ENCODE measurements around the gene CARHSP1.

- TF ChIP-seq, protein P1, sequence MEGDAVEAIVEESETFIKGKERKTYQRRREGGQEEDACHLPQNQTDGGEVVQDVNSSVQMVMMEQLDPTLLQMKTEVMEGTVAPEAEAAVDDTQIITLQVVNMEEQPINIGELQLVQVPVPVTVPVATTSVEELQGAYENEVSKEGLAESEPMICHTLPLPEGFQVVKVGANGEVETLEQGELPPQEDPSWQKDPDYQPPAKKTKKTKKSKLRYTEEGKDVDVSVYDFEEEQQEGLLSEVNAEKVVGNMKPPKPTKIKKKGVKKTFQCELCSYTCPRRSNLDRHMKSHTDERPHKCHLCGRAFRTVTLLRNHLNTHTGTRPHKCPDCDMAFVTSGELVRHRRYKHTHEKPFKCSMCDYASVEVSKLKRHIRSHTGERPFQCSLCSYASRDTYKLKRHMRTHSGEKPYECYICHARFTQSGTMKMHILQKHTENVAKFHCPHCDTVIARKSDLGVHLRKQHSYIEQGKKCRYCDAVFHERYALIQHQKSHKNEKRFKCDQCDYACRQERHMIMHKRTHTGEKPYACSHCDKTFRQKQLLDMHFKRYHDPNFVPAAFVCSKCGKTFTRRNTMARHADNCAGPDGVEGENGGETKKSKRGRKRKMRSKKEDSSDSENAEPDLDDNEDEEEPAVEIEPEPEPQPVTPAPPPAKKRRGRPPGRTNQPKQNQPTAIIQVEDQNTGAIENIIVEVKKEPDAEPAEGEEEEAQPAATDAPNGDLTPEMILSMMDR (IDR thresholded peaks at IDR 0.05): no peak
- TF ChIP-seq ZFX (IDR thresholded peaks at IDR 0.05; ENCODE audit: borderline replicate concordance): no peak
Measured at GRCh38 chr16:8848231-8848938, 20.4 kb downstream of the CARHSP1 start.
